ENCODE results near the gene GFER. TPM values are rescaled to one million over a fixed set of nuclear protein-coding genes. Genes with fewer than 3 reads are reported as not detected.

The GFER gene
- total and polyA plus RNA-seq, 11 donors, result 18.0 to 51.1 (median 23.8) TPM

DNA sequence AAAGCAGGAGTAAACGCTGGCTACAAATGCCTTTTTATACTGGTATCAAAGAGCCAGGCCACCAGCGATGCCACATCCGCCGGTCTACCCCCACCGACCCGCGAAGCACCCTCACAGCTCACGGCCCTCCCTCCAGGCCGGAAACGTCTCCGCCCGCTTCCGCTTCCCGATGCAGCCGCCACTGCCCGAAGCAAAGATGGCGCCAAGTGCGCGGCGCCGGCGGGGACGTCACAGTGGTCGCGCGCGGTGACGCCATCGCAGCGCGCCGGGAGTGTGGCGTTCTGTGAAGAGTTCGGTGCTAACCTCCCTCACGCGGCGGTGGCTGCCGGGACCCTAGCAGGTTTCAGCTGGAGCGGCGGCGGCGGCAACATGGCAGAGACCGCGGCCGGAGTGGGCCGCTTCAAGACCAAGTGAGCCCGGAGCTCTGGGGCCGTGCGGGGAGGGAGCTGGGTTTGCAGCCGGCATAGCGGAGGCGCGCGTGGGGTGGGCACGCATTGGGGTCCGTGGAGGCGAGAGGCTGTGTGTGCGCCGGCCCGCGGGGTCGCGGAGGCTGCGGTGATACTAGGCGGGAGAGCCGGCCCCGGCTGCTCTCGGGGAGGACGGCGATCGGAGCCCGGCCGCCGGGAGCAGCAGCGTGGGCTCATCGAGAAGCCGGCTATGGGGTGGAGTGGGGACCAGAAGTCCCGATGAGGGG lies 12.1 kb upstream of the GFER start, which contains the start of gene TBL3:
Gene TBL3, plus strand, starts transcription at position 258 of the 694 bp plus-strand sequence. Its CDS starts 112 bp downstream, at position 370.
- intact Hi-C loops (cut with DNase I), result no loop called here

DNA sequence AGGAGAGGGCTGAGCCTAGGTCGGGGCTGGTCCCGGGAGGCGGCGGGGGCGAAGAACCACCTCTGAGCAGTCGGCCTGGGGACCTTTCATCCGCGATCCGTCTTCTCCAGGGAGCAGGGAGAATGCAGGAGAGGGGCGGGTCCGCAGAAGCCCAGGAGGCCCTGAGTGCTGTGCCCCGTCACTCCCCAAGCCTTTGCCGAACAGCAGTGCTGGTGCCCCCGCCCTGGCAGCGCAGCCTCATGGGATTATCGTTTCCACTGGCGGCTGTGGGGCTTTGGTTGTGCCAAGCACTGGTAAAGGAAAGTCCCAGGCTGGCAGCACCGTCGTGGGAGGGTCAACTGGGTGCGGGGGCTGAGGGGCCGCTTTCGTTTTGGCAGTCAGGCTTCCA lies 11.5 kb upstream of the GFER start:
- H3K9me3 ChIP-seq, result no peaks in the 10 kb centered on the region
- WGBS, 4 donors, result 2 to 4% (median 3%) methylated on average over 18 to 22 of the region's 22 CpGs
- DNase-seq (peak in 1 of 5 donors; percentile 12), ATAC-seq (no peak)
- H3K4me1 ChIP-seq, result peaks cover 0 to 29% (median 20%) of the 10 kb centered on the region in 12 donors
- H3K36me3 ChIP-seq, result peaks cover 0 to 36% (median 32%) of the 10 kb centered on the region in 9 donors
- peaks cover 0 to 35% (median 0%) of the 10 kb centered on the region in 9 donors for H3K27me3 ChIP-seq
- H3K27ac ChIP-seq, result peak overlapping the region in 7 of 12 donors; percentile 89 to 95 (median 93)
- TF ChIP-seq POLR2A (IDR thresholded peaks at IDR 0.05), result no peak
- TF ChIP-seq CTCF (IDR thresholded peaks at IDR 0.05), result no peak
- intact Hi-C loops (cut with DNase I), result no loop called here
- H3K4me3 ChIP-seq, result peak overlapping the region; percentile 76 to 100 (median 96)

More for the DNA sequence above, 12.1 kb upstream of the GFER start, which contains the start of gene TBL3:
- DNase-seq (peak; percentile 94 to 97 (median 95)), ATAC-seq (peak; percentile 91 to 98 (median 94))
- H3K4me3 ChIP-seq, result peak within 1 kb of the TSS; percentile 76 to 100 (median 96)
- 0 to 1% (median 1%) methylated on average over 42 to 78 of the region's 78 CpGs for WGBS, 4 donors
- peaks cover 0 to 31% (median 0%) of the 10 kb centered on the region in 9 donors for H3K27me3 ChIP-seq
- H3K4me1 ChIP-seq, result peaks cover 0 to 29% (median 20%) of the 10 kb centered on the region in 12 donors
- H3K9me3 ChIP-seq, result no peaks in the 10 kb centered on the region
- no peak for TF ChIP-seq CTCF (IDR thresholded peaks at IDR 0.05)
- peak; percentile 54 to 90 for TF ChIP-seq POLR2A (IDR thresholded peaks at IDR 0.05)
- peak within 1 kb of the TSS; percentile 67 to 95 (median 92) for H3K27ac ChIP-seq
- peaks cover 0 to 30% (median 27%) of the 10 kb centered on the region in 9 donors for H3K36me3 ChIP-seq

GRCh38 chr16:1973461-1974156 lies 10.4 kb upstream of the GFER start:
- 89 to 93% (median 90%) methylated on average over 14 to 16 of the region's 16 CpGs for WGBS, 4 donors
- ATAC-seq (no peak), DNase-seq (no peak)
- H3K9me3 ChIP-seq, result no peaks in the 10 kb centered on the region
- H3K27me3 ChIP-seq, result peaks cover 0 to 46% (median 6%) of the 10 kb centered on the region in 9 donors
- H3K27ac ChIP-seq, result no peak overlapping the region
- H3K4me3 ChIP-seq, result no peak overlapping the region
- TF ChIP-seq CTCF (IDR thresholded peaks at IDR 0.05) (no peak), POLR2A (IDR thresholded peaks at IDR 0.05) (no peak)
- peaks cover 0 to 29% (median 20%) of the 10 kb centered on the region in 12 donors for H3K4me1 ChIP-seq
- peaks cover 4 to 47% (median 41%) of the 10 kb centered on the region in 9 donors for H3K36me3 ChIP-seq
- intact Hi-C loops (cut with DNase I), result no loop called here
